D721Med (cell line): Measurements from ENCODE around the gene MON1A.
A peak's percentile ranks its signal among the peaks of the same experiment; 100 is the strongest.

Experiments used
- DNase-seq: peaks from one replicate; pipeline ENCODE4 v3.0.0; 2011; ENCODE audit warnings: low spot score; ENCODE audit not compliant: insufficient read length
- FAIRE-seq: peaks from 2 replicates; lab custom pipeline; 2011; peaks lifted over from hg19 to GRCh38; lab: Jason Lieb, UNC
- CTCF ChIP-seq: IDR thresholded peaks from 2 replicates; pipeline ENCODE4 v1.5.1; 2012; ENCODE audit warnings: mild to moderate bottlenecking, control low read depth; ENCODE audit not compliant: insufficient read depth; ENCODE audit errors: missing control alignments

Gene MON1A

GRCh38 chr3:49899815-49900214 is 29.8 kb downstream of the MON1A start:
- peak; percentile 53 for TF ChIP-seq CTCF
- FAIRE-seq (no peak), DNase-seq (no peak)

DNA sequence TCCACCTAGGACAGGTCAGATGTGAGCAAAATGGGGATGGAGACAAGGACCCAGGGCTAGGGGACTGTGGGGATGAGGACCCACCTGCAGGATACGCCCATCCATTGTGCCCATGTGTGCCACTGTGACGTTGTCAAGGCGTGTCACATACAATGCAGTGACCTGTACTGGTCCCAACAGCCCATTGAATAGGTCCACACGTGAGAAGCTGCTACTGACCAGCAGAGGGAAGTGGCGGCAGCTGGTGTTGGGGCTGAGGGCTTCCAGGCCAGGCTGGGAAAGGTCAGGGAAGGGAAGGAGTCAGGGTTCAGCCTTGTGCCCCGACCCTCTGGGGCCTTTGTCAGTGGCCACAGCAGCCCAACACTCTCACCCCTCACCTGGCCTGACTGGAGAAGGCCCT is 30.6 kb downstream of the MON1A start:
- FAIRE-seq = no peak

GRCh38 chr3:49896345-49896744 is 33.3 kb downstream of the MON1A start:
- no peak for TF ChIP-seq CTCF
- DNase-seq (no peak), FAIRE-seq (no peak)

More for the DNA sequence above, 30.6 kb downstream of the MON1A start:
- no peak for DNase-seq
- no peak for TF ChIP-seq CTCF

DNA sequence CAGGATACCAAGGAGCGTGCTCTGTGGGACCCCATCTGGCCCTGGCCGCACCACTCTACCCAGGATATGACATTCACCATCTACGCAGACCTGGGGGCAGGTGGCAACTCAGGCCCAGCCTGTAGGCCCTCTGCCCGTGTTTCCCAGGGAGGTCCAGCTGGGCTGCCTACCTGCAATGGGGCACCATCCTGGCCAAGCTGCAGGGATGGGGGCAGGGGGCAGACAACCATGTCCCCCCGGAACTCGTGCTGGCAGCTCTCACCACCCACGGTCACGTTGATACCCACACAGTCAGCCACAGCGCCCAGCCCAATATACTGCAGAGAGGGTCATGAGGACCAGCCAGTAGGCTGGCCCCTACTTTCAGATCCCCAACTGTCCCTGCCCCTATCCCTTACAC is 33.8 kb downstream of the MON1A start:
- DNase-seq = no peak
- TF ChIP-seq CTCF = no peak
- no peak for FAIRE-seq

GRCh38 chr3:49889296-49889695 is 40.3 kb downstream of the MON1A start:
- DNase-seq (no peak), FAIRE-seq (no peak)
- no peak for TF ChIP-seq CTCF

DNA sequence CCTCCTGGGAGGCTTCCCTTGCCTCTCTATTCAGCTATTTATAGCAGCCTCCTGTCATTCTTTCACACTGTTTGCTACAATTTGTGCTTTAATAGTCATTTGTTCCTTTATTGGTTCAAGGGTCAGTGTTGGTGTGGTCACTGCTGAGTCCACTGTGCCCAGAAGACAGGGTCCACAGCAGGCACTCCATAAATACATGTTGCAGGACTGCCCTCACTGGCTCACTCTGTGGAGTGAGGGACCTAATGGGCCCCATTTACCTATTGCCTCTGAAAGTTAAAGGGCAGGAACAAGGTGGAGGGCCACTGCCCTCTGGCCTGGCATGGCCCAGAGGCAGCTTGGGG is 42.7 kb downstream of the MON1A start:
- DNase-seq (no peak), FAIRE-seq (no peak)
- no peak for TF ChIP-seq CTCF

DNA sequence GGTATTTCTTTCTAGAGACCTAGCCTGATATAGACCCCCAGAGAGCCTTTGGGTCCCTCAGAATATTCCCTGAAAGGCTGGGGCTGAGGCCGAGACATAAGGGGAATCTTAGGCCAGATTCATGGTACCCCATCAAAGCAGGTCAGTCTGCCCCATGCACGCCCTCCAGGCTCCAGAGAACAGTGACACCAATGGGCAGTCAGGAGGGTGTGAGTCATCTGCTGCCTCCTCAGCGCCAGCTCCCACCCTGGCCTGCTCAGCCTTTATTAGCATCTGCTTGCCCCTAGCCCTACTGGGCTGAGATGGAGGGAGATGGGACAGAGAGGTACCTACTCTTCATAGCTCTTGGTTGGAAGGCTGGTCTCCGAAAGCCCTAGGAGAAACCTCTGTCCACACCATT is 45.6 kb downstream of the MON1A start:
- no peak for TF ChIP-seq CTCF
- no peak for FAIRE-seq
- no peak for DNase-seq
